ENCODE measurements around the gene RNF186. TPM values are rescaled to one million over a fixed set of nuclear protein-coding genes. Genes with fewer than 3 reads are reported as not detected.

RNF186 gene
- polyA plus RNA-seq, 1 of the 3 experiments (the other 2 are of a cell fraction): not detected

DNA sequence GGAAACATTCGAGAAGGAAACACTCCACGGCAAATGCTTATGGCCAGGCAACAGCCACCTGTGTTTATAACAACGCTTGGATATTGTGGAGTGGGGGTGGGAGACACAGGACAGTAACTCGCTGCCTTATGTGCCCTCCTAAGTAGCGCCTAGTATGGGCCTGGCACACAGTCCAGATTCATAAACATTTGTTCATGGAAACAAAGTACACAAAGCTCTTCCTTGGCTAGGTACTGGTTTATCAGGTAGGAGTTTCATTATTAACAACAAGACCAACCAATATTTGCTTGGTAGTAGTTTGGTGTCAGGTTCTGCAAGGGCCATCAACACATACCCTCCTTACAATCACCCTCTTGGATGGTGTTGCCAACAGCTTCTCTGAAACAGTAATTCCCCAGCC lies 38.8 kb downstream of the RNF186 start:
- Histone ChIP-seq H3K4me1 (ENCODE audit: control insufficient read depth in 1 of 2, insufficient read depth in 2 of 2, low read depth in 1 of 2, low read length in 1 of 2) (no peaks in the 10 kb centered on the region), H3K9me2 (no peaks in the 10 kb centered on the region), H3K27ac (ENCODE audit: low read depth in 2 of 2, low read length in 1 of 2) (no peak overlapping the region), H3K4me2 (no peak overlapping the region), H3F3A (replicated peaks; ENCODE audit: insufficient read depth) (no peaks in the 10 kb centered on the region), H3K27me3 (ENCODE audit: insufficient read depth) (no peaks in the 10 kb centered on the region), H3K79me2 (ENCODE audit: insufficient read depth) (no peaks in the 10 kb centered on the region), H3K4me3 (ENCODE audit: low read depth in 2 of 2, low read length in 1 of 2) (no peak overlapping the region), H4K20me1 (ENCODE audit: insufficient read depth) (no peaks in the 10 kb centered on the region), H3K9me3 (no peaks in the 10 kb centered on the region), H2AFZ (ENCODE audit: low read depth) (no peak overlapping the region), H3K9ac (no peak overlapping the region), H3K36me3 (replicated peaks in 1 of 2; ENCODE audit: control insufficient read depth in 1 of 2, insufficient read depth in 2 of 2, low read length in 1 of 2) (no peaks in the 10 kb centered on the region)
- ChIA-PET CTCF (interaction anchor here (0.7 to 0.8 kb wide), 2 partner anchors 19 to 28 kb away, joined by 3 read pairs; no protein-coding TSS in a partner anchor), POLR2A (no interaction called here)
- no peak for DNase-seq
- TF ChIP-seq JUND (IDR thresholded peaks at IDR 0.05) (no peak), NRF1 (IDR thresholded peaks at IDR 0.05; ENCODE audit: low read depth, low read length) (no peak), CHD2 (IDR thresholded peaks at IDR 0.05; ENCODE audit: low read length, partially characterized antibody) (no peak), ELF1 (IDR thresholded peaks at IDR 0.05) (no peak), FOSL2 (IDR thresholded peaks at IDR 0.05; ENCODE audit: borderline replicate concordance, low read depth) (no peak)
- TF ChIP-seq, protein P1, sequence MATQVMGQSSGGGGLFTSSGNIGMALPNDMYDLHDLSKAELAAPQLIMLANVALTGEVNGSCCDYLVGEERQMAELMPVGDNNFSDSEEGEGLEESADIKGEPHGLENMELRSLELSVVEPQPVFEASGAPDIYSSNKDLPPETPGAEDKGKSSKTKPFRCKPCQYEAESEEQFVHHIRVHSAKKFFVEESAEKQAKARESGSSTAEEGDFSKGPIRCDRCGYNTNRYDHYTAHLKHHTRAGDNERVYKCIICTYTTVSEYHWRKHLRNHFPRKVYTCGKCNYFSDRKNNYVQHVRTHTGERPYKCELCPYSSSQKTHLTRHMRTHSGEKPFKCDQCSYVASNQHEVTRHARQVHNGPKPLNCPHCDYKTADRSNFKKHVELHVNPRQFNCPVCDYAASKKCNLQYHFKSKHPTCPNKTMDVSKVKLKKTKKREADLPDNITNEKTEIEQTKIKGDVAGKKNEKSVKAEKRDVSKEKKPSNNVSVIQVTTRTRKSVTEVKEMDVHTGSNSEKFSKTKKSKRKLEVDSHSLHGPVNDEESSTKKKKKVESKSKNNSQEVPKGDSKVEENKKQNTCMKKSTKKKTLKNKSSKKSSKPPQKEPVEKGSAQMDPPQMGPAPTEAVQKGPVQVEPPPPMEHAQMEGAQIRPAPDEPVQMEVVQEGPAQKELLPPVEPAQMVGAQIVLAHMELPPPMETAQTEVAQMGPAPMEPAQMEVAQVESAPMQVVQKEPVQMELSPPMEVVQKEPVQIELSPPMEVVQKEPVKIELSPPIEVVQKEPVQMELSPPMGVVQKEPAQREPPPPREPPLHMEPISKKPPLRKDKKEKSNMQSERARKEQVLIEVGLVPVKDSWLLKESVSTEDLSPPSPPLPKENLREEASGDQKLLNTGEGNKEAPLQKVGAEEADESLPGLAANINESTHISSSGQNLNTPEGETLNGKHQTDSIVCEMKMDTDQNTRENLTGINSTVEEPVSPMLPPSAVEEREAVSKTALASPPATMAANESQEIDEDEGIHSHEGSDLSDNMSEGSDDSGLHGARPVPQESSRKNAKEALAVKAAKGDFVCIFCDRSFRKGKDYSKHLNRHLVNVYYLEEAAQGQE (IDR thresholded peaks at IDR 0.05; ENCODE audit: low read depth, low read length): no peak
- TF ChIP-seq, protein P2, sequence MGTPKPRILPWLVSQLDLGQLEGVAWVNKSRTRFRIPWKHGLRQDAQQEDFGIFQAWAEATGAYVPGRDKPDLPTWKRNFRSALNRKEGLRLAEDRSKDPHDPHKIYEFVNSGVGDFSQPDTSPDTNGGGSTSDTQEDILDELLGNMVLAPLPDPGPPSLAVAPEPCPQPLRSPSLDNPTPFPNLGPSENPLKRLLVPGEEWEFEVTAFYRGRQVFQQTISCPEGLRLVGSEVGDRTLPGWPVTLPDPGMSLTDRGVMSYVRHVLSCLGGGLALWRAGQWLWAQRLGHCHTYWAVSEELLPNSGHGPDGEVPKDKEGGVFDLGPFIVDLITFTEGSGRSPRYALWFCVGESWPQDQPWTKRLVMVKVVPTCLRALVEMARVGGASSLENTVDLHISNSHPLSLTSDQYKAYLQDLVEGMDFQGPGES (IDR thresholded peaks at IDR 0.05; ENCODE audit: low read depth, low read length): no peak
- TF ChIP-seq, protein P3, sequence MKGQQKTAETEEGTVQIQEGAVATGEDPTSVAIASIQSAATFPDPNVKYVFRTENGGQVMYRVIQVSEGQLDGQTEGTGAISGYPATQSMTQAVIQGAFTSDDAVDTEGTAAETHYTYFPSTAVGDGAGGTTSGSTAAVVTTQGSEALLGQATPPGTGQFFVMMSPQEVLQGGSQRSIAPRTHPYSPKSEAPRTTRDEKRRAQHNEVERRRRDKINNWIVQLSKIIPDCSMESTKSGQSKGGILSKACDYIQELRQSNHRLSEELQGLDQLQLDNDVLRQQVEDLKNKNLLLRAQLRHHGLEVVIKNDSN (IDR thresholded peaks at IDR 0.05; ENCODE audit: borderline replicate concordance, low read depth): no peak
- TF ChIP-seq, protein P4, sequence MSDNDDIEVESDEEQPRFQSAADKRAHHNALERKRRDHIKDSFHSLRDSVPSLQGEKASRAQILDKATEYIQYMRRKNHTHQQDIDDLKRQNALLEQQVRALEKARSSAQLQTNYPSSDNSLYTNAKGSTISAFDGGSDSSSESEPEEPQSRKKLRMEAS (IDR thresholded peaks at IDR 0.05; ENCODE audit: low read depth): no peak
- 92% methylated on average over 5 of the region's 5 CpGs for WGBS (ENCODE audit: low lambda C conversion rate)

DNA sequence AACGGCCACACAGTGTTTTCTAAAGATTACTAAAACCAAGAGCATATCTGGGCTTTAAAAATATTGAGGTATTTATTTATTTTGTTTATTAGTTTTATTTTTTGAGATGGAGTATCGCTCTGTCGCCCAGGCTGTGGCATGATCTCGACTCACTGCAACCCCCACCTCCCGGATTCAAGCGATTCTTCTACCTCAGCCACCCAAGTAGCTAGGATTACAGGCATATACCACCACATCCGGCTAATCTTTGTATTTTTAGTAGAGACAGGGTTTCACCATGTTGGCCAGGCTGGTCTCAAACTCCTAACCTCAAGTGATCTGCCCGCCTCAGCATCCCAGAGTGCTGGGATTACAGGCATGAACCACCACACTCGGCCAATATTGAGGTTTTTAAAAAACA lies 39.3 kb downstream of the RNF186 start:
- POLR2A ChIA-PET: no interaction called here
- H4K20me1 ChIP-seq (ENCODE audit: insufficient read depth): no peaks in the 10 kb centered on the region
- no peak for DNase-seq
- no peak overlapping the region for H3K4me2 ChIP-seq
- H3K9me2 ChIP-seq: no peaks in the 10 kb centered on the region
- no peak overlapping the region for H3K9ac ChIP-seq
- no peak overlapping the region for H3K4me3 ChIP-seq (ENCODE audit: low read depth in 2 of 2, low read length in 1 of 2)
- CTCF ChIA-PET: interaction anchor here (0.7 to 0.8 kb wide), 2 partner anchors 19 to 28 kb away, joined by 3 read pairs; no protein-coding TSS in a partner anchor
- H3K27ac ChIP-seq (ENCODE audit: low read depth in 2 of 2, low read length in 1 of 2): no peak overlapping the region
- no peaks in the 10 kb centered on the region for H3K36me3 ChIP-seq (replicated peaks in 1 of 2; ENCODE audit: control insufficient read depth in 1 of 2, insufficient read depth in 2 of 2, low read length in 1 of 2)
- no peaks in the 10 kb centered on the region for H3F3A ChIP-seq (replicated peaks; ENCODE audit: insufficient read depth)
- H3K4me1 ChIP-seq (ENCODE audit: control insufficient read depth in 1 of 2, insufficient read depth in 2 of 2, low read depth in 1 of 2, low read length in 1 of 2): no peaks in the 10 kb centered on the region
- H3K79me2 ChIP-seq (ENCODE audit: insufficient read depth): no peaks in the 10 kb centered on the region
- 93% methylated on average over 9 of the region's 9 CpGs for WGBS (ENCODE audit: low lambda C conversion rate)
- no peaks in the 10 kb centered on the region for H3K27me3 ChIP-seq (ENCODE audit: insufficient read depth)
- H3K9me3 ChIP-seq: no peaks in the 10 kb centered on the region
- H2AFZ ChIP-seq (ENCODE audit: low read depth): no peak overlapping the region
- TF ChIP-seq RAD21 (IDR thresholded peaks at IDR 0.05; ENCODE audit: low read length) (no peak), MEF2A (IDR thresholded peaks at IDR 0.05; ENCODE audit: borderline replicate concordance, low read depth) (no peak), JUND (IDR thresholded peaks at IDR 0.05) (no peak), RCOR1 (IDR thresholded peaks at IDR 0.05; ENCODE audit: low read length) (no peak), CHD2 (IDR thresholded peaks at IDR 0.05; ENCODE audit: low read length, partially characterized antibody) (no peak), SMC3 (IDR thresholded peaks at IDR 0.05; ENCODE audit: low read depth, low read length) (no peak), NRF1 (IDR thresholded peaks at IDR 0.05; ENCODE audit: low read depth, low read length) (no peak), FOXM1 (IDR thresholded peaks at IDR 0.05; ENCODE audit: low read depth) (no peak), TEAD4 (IDR thresholded peaks at IDR 0.05; ENCODE audit: borderline replicate concordance, insufficient read depth) (no peak)
- TF ChIP-seq, protein P5, sequence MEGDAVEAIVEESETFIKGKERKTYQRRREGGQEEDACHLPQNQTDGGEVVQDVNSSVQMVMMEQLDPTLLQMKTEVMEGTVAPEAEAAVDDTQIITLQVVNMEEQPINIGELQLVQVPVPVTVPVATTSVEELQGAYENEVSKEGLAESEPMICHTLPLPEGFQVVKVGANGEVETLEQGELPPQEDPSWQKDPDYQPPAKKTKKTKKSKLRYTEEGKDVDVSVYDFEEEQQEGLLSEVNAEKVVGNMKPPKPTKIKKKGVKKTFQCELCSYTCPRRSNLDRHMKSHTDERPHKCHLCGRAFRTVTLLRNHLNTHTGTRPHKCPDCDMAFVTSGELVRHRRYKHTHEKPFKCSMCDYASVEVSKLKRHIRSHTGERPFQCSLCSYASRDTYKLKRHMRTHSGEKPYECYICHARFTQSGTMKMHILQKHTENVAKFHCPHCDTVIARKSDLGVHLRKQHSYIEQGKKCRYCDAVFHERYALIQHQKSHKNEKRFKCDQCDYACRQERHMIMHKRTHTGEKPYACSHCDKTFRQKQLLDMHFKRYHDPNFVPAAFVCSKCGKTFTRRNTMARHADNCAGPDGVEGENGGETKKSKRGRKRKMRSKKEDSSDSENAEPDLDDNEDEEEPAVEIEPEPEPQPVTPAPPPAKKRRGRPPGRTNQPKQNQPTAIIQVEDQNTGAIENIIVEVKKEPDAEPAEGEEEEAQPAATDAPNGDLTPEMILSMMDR (IDR thresholded peaks at IDR 0.05): no peak
- TF ChIP-seq, protein P4 (IDR thresholded peaks at IDR 0.05; ENCODE audit: low read depth): no peak
- TF ChIP-seq, protein P6, sequence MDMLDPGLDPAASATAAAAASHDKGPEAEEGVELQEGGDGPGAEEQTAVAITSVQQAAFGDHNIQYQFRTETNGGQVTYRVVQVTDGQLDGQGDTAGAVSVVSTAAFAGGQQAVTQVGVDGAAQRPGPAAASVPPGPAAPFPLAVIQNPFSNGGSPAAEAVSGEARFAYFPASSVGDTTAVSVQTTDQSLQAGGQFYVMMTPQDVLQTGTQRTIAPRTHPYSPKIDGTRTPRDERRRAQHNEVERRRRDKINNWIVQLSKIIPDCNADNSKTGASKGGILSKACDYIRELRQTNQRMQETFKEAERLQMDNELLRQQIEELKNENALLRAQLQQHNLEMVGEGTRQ (IDR thresholded peaks at IDR 0.05; ENCODE audit: borderline replicate concordance, low read depth, low read length): no peak

Measured in SK-N-SH (cell line).